HG02642 (cell line): ENCODE data around the gene SLC4A2.

Experiments
- ATAC-seq: cut with Tn5 transposase; IDR thresholded peaks from one replicate; pipeline ENCODE4 v1.9.1; 2021; ENCODE audit warnings: mild to moderate bottlenecking; ENCODE audit not compliant: unreplicated experiment, poor library complexity

The SLC4A2 gene

DNA sequence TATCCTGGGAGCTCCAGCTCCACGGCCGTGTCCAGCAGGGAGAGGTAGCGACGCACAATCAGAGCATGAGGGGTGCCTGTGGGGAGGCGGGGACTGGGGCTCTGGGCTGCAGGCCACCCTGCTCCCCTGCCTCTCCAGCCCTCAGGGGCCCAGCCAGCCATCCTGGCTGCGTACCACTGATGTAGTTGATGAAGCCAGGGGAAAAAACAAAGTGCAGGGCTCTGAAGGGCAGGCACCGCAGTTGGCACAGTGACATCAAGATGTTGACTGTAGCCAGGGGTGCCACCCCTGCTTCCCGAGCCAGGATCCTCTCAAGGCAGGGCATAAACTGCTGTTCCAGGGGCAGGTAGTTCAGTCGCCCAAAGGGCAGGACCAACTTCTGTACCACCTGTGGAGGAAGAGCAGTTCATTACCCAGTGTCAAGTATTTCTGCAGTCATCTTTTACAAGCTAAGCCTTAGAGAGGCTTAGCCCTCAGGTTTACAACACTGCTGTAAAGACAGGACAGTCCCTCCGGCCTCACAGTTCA lies 18.4 kb downstream of the SLC4A2 start:
- no peak for ATAC-seq

DNA sequence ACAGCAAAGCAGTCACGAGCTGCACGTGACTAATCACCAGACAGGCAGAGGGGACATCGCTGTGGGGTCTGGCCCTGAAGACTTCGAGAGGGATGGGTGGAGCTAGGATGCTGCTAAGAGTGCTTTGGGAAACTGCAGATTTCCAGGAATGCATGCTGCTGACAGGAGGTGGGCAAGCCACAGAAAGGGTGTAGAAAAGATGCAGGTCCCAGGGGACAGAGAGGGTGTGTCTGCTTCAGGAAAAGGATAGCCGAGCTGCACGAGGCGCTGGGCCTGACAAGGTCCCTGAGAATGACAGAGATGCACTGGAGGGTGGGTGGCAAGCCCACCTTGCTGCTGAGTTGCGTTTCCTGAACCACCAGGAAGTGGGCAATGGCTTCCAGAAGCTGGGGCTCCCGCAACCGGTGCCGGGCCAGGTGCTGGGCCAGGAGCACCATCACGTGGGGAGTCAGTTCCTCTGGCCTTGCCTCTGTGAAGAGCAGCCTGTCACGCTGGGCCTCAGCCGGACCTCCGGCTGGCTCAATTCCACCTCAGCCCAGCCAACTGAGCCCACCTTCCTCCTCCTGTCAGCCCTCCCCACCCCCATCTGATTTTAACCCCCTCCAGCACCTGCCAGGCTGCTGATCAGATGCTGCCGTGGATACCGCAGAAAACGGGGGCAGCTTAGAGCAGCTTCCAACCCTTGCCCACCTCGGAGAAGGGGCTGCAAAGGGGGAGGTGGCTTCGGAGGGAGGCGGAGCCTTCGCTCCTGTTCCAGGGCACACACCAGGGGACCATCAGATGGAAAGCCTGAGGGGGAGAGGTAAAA lies 19.0 kb downstream of the SLC4A2 start:
- ATAC-seq, result no peak

DNA sequence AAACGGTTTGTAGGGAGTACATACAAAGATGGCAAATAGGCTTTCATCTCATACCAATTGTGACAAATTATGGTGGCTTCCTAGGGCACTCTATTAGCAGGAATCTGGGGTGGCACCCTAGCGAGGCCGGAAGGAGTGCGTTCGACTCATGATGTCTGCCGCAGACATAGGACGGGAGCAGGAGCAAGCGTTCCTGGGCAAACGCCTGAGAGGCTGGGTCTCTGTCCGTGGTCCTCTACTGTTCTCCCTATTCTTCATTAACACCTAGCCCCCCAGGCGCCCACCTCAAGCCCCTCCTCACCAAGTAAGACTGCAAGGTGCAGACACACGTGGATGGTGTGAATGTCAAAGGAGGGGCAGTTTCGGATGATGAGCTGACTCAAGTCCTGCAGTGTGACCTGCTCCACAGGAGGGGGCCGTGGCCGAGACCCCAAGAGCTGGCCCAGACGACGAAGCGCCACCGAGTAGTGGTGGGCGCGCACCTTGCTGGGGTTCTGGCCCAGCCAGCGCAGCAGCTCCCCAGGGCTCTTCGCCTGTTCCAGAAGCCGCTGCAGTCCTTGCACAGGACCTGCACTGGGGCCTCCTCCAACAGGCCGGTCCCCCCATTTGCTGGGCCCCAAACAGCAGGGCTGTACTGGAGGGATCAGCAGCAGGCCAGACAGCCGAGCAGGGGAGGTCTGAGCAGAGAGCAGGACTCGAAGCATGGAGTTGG lies 20.0 kb downstream of the SLC4A2 start:
- no peak for ATAC-seq

DNA sequence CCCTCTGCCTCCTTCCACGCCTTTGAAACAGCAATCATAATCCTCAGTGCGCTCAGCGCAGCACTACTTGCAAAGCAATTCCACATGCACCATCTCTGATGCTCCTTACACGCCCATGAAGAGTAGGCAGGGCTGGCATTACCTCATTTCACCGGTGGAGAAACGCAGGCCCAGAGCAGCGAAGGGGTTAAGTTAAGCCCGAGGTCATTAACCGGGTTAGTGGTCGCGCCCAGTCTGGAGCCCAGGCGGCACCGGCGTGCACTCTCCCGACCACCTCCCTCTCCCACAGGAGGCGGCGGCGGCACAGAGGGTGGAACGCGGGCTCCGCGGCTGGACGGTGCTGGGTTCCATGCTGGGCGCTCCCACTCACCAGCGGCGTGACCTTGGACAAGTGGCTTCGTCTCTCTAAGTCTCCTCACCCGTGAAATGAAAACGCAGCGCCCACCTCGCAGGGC lies 20.7 kb downstream of the SLC4A2 start:
- peak; percentile 1 for ATAC-seq

DNA sequence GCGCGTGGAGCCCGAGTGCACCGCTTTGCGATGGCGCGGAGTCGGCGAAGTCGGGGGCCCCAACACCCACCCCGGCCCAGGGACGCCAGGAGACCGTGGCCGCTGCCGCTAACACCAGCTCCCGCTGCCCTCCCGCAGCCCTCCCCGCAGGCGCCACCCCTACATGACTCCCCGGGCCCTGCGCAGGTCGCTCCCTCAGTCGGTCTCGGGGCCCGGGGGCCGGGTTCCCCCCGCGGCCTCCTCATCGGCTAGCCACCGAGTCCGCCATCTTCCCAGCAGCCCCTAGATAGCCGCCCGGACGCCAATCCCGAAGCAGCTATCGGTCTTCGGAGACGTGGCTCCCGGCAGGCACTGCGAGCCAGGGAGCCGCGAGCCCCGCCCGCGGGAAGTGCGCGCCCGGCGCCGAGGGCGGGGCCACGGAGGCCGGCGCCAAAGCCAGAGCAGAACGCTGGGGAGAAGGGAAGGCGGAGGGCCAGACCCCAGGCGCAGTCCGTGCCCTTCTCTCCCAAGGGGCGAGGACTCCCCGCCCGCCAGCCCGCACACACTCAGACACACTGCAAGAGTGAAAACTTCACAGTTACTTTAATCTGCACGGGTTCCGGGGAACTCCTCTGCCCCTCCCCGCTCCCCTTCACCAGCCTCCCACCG lies 21.3 kb downstream of the SLC4A2 start, which contains the start of gene FASTK:
FASTK (minus strand) TSS at position 288 of the 648 bp plus-strand sequence; CDS start at position 245, 43 bp downstream.
- peak; percentile 78 for ATAC-seq

DNA sequence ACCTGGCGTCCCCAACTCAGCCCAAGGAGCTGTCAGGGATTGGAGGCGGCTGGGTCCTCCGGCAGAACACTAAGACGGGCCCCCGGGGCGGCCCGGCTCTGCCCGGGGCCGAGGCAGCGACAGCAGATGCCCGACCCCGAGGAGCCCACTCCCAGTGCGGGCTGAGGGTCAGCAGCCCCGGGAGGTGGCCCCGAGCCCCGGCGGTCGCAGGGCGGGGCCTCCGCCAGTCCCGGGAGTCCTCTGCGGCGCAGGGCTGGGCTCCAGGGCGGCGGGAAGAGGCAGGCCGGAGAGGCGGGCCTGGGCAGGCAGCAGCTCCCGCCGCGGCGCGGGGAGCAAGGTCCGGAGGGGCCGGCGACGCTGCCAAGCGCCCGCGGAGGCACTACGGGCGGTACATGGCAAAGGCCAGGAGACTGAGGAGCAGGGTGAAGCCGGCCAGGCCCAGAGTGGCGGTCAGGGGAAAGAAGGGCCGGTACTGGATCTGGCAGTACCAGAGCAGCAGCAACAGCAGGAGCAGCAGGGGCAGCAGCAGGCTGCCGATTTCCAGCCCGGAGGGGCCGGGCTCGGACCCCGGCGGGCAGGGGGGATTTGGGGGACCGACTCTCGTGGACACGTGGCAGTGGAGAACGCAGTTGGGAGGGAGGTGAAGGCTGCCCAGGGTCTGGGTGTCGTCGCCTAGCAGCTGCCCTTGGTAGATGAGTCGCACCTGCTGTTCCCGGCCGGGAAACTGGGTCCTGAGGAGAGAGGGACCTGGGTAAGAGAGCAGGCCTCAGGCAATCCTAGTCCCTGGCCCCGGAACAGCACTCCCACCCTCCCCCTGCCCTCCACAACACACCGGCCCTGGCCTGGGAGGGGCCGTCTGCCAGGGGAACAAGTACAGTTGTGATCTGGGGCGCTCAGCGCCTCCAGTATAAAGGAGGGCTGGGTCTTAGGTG lies 22.0 kb downstream of the SLC4A2 start:
- no peak for ATAC-seq

DNA sequence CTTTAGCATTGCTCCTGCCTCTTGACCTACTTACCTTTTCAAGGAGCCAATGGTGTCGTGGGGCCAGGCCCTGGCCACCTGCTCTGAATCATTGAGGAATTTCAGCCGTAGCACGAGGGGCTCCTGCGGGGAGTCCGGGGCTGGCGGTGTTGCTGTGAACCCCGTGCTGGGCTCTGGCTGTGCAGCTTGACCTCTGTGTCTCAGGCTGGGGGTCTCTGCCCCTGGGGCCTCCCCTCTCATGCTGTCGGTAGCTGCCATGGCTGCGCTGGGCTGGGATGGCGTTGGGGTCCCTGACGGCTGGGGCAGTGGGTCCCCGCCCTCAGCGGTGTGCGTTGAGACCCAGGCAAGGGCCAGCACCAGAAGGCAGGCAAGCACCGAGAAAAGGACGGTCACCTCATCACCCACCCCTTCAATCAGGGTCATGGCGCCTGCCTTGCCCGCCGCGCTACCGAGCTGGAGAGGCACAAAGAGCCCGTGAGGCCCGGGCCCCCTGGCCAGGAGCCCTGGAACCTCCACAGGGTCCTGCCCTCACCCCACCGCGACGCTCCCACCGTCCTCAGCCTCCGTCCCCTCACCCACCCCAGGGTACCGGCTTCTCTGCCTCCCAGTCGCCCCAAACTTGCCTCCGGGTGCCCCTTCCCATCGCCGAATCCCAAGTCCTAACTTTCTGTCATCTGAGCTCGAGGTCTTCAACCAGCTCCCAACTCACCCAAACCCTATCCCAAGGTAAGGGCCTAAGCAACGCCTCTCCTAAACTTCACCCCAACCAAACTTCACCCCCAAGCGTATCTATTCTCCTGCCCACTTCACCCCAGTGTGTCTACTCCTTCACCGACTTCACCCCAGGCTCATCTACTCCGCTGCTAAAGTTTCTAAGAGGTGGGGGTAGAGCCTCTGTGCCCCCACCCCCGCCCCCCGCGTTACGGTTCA lies 23.0 kb downstream of the SLC4A2 start:
- no peak for ATAC-seq

DNA sequence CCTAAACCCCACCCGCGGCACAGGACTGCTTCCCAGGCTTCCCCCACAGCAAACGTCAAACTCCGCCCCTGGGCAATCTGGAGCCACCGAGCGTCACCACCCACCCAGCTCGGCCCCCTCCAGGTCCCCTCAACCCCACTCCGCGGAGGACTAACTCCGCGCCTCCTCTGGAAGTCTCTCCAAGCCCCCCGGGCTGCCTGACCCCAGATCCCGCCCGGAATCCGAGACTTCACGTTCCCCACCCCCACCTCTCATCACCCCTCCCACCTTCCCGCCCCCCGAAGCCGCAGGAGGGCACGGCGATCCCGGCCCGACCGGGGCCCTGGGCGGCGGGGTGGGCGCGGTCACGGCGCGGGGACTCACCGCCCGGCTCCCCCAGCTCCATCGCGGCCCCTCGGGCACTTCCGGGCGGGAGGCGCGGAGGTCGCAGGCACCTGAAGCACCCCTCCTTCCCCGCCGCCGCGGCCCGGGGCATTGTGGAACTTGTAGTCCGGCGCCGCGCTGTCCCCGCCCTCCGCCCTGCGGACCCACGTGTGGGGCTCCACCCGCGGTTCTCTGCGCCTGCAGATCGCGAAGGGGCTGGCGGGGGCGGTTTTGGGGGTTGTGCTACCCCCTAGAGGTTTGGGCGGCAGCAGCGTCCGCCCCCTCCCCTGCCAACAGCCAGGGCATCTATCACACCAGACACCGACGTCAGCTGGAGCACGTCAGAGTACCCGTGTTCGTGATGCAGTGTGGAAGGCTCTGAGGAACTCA lies 23.9 kb downstream of the SLC4A2 start, which contains the start of gene TMUB1:
TMUB1 (minus strand) TSS at position 423 of the 753 bp plus-strand sequence. CDS start 930 bp downstream, outside the sequence.
- ATAC-seq, result peak; percentile 53

DNA sequence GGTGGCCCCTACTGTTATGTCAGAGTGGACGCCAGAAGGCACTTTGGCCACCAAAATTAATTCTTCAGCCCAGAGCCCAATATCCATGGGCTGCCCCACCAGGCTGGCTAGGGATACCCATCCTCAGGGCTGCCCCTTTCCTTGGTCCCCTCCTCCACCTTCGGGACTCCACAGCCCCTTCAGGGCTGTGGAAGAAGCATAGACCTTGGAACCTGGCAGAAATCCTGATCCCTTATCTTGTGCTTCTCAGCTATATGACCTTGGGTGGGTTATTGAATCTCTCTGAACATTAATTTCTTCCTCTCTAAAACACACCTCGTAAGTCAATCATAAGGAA lies 24.4 kb downstream of the SLC4A2 start:
- ATAC-seq, result no peak

DNA sequence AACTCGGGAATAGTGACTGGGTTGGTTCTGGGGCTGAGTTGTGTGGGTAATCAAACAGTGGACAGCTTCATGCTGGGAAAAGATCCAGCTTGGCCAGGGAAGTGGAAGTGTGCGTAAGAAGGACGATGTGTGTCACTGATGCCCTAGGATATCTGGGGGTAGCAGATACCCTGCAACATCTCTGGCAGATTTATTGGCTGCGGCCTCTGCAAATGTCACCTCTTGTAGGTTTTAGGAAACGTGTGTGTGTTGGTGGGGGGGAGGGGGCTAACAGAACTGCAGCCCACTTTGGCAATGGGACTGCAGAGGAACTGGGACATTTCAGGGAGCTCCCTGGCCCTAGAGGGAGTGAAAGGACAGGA lies 25.9 kb downstream of the SLC4A2 start:
- no peak for ATAC-seq

DNA sequence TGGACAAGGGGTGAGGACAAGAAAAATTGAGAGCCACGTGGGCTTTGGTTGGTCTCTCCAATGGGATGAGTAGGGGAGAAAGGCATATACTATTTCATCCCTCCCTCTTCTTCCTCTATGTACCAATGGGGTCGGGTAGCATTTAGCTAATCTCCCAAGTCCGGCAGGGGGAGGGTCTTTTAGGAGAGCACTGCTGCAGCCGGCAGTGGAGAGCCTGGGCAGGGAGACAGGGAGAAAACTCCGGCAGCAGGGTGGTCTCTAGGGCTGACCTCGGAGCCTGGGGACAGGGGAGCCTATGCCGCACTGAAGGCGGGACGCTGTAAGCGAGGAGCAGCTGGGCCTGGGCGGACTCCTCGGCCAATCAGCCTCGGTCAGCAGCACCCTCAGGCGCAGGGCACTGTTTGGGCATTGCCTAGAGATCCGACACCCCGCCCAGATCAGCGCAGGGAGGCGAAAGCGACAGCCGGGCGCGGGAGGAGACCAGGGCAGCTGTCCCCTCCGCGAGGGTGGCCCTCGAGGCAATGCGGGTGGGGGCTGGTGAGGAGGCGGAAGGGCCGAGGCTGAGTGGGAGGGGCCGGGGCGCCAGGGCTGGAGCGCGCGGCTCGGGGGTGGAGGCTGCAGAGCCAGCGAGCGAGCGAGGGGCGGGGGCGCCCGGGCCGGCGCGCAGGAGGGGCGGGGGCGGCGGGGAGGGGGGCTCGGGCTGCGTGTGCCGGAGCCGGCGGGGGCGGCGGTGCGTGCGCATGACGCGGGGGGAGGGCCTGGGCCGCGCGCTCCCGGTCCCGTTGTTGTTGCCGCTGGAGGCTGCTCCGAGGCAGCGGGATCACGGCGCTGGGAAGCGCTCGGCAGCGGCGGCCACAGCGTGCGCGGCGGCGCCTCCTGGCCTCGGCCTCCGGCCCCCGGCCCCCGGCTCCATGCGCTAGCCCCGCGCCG lies 26.6 kb downstream of the SLC4A2 start, which contains the start of gene AGAP3:
AGAP3 (plus strand) TSS at position 785 of the 930 bp plus-strand sequence. CDS start 267 bp downstream, outside the sequence.
- ATAC-seq, result peak; percentile 44

DNA sequence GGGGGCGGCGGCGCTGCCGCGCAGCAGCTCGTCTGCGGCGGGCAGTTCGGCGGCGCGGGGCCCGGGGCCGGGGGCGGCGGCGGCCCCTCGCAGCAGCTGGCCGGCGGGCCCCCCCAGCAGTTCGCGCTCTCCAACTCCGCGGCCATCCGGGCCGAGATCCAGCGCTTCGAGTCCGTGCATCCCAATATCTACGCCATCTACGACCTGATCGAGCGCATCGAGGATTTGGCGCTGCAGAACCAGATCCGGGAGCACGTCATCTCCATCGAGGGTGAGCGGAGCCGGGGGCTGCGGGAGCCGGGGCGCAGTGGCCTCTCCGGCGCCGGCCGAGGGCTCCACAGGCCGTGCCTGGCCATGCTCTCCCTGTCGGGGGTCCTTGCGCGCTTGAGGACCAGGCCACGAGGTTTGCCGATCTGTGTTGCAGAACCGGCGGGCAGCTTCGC lies 27.4 kb downstream of the SLC4A2 start:
- no peak for ATAC-seq

DNA sequence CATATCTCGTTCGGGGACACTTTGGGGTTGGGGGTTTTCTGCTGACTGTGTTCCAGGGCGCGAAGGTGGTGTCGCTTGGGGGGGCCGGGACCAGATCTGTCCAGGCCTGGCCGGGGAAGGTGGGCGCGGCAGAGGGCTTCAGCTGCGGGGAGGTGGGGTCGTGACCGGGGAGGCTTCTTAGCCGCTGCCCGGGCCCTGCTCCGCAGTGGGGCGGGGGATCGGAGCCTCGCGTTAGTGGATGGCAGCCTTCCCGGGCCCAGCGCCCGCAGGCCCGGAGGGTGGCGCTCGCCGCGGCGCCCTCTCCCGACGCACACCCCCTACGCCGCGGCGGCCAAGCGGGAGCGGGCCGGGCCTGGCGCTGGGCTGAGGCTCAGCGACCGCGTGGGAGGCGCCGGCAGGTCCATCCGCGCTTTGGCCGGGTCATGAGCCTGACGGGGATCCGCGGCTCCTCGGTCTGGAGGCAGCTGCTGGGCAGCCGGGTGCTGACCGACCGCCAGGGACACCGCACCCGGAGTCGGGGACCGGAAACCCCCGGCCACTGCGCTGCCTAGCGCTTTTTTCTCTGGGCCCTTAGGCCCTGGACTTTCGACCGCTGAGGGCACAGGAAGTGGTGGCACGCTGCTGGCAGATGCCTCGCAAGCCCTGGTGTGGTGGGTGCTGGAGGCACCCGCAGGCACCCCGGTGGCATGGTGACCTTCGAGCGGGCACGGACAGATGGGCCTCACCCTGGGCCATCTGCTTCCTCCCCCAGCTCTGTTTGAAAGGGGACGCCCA lies 28.0 kb downstream of the SLC4A2 start:
- ATAC-seq, result no peak

DNA sequence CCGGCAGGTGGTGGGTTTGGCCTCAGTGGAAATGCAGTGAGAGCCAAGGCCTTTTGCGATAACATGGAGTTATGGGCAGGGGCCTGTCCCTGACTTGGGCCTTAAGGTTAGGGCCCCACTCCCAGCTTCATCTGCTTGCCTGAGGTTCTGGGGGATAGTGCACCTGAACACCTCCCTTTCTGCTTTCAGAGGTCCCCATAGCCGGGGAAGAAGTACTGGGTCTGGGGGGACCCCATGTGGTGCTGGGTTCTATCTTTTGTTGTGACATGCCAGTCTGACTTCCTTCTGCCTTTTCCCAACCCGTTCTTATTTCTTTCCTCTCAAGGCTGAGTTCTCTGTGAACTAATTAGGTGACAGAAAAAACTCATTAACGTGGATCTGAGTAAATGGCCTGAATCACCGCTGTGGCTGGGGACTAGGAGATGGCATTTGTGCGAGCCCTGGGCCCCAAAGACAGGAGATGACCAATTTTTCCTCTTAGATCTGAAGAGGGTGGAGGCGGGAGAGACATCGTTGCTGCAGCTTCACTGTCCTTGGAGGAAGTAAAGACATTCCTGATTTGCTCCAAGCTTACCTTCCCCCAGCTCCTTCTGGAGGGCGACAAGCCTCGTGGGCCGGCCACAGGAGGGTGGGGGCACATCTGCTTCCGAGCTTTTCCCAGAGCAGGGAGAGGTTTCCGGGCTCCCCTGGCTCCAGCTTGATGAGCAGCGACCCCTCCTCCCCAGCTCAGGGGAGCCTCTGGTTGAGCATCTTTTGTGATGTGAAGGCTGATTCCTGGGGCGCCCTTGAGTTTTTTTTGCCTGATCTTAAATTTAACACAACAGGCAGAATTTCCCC lies 28.8 kb downstream of the SLC4A2 start:
- ATAC-seq, result no peak
